ENCODE data around the gene PTPRD. TPM values are rescaled to one million over a fixed set of nuclear protein-coding genes. Genes with fewer than 3 reads are reported as not detected.

The PTPRD gene
- total RNA-seq, 1 experiment from 2014 or later = 0.02 TPM

- BruUV-seq (replicated peaks) = no TSS peak
- peaks cover 6 to 12% of the 10 kb centered on the region in 2 experiments; a peak in 2 of 4 replicates for H3K9me3 ChIP-seq (ENCODE audit: control insufficient read depth in 1 of 2, insufficient read depth in 1 of 2, low read depth in 1 of 2, low read length in 2 of 2)
- no peaks in the 10 kb centered on the region for H3K9me2 ChIP-seq (ENCODE audit: insufficient read depth)
- H3K27ac ChIP-seq (ENCODE audit: low read depth, low read length) = no peak overlapping the region
- no peaks in the 10 kb centered on the region for H3K27me3 ChIP-seq (ENCODE audit: insufficient read depth, low read length)
- H3K4me3 ChIP-seq (replicated peaks in 1 of 2; ENCODE audit: low read depth in 1 of 2, low read length in 2 of 2) = no peak overlapping the region
- H3K79me2 ChIP-seq (ENCODE audit: insufficient read depth, low read length) = no peaks in the 10 kb centered on the region
- no peak for DNase-seq (ENCODE audit: low read depth, low spot score)
- no peak for TF ChIP-seq ZFX (IDR thresholded peaks at IDR 0.05)
- no peak for TF ChIP-seq JUND (IDR thresholded peaks at IDR 0.05)
- no peak for TF ChIP-seq YY1 (IDR thresholded peaks at IDR 0.05; ENCODE audit: extremely low read depth, insufficient replicate concordance, low read depth, low read length)
- TF ChIP-seq EZH2phosphoT487 (IDR thresholded peaks at IDR 0.05; ENCODE audit: borderline replicate concordance) = no peak
- TF ChIP-seq ELF1 (IDR thresholded peaks at IDR 0.05; ENCODE audit: borderline replicate concordance, low read depth) = no peak
- TF ChIP-seq REST (IDR thresholded peaks at IDR 0.05; ENCODE audit: low read depth) = no peak
- TF ChIP-seq POLR2AphosphoS5 (IDR thresholded peaks at IDR 0.05; ENCODE audit: low read depth, low read length) = no peak
- TF ChIP-seq ZBTB33 (IDR thresholded peaks at IDR 0.05; ENCODE audit: extremely low read depth, insufficient replicate concordance, low read length) = no peak
- TF ChIP-seq FOSL1 (IDR thresholded peaks at IDR 0.05; ENCODE audit: low read depth) = no peak
- TF ChIP-seq SP1 (IDR thresholded peaks at IDR 0.05; ENCODE audit: low read depth) = no peak
- no peak for TF ChIP-seq TCF7L2 (IDR thresholded peaks at IDR 0.05; ENCODE audit: borderline replicate concordance, extremely low read depth, insufficient read depth, insufficient read length)
- TF ChIP-seq SRF (IDR thresholded peaks at IDR 0.05; ENCODE audit: low read depth) = no peak
- no peak for TF ChIP-seq SIN3A (IDR thresholded peaks at IDR 0.05; ENCODE audit: low read depth)
- no peak for TF ChIP-seq RAD21 (IDR thresholded peaks at IDR 0.05; ENCODE audit: low read depth)
- TF ChIP-seq MAX (IDR thresholded peaks at IDR 0.05) = no peak
- no peak for TF ChIP-seq EZH2 (IDR thresholded peaks at IDR 0.05)
- no peak for TF ChIP-seq CEBPB (IDR thresholded peaks at IDR 0.05; ENCODE audit: low read depth)
- TF ChIP-seq CTCF (IDR thresholded peaks at IDR 0.05 in 2 of 3, conservative IDR thresholded peaks at IDR 0.05 in 1 of 3; ENCODE audit: borderline replicate concordance in 1 of 3, insufficient read depth in 1 of 3, low read depth in 2 of 3, low read length in 2 of 3) = no peak
- ChIA-PET POLR2A (no interaction called here), RAD21 (ENCODE audit: low non-redundant PET in 1 of 2, low total read pairs in 2 of 2, uncharacterized antibody in 2 of 2, unreplicated experiment in 2 of 2) (no interaction called here), CTCF (no interaction called here)
- H3K4me1 ChIP-seq (ENCODE audit: control insufficient read depth in 1 of 2, insufficient read depth in 2 of 2, low read length in 2 of 2) = no peaks in the 10 kb centered on the region
- no peak overlapping the region for H3K9ac ChIP-seq (ENCODE audit: low read length)
- H4K20me1 ChIP-seq (ENCODE audit: insufficient read depth) = no peaks in the 10 kb centered on the region
- H2AFZ ChIP-seq (ENCODE audit: low read depth, low read length, poor library complexity, severe bottlenecking) = no peak overlapping the region
- intact Hi-C loops (cut with micrococcal nuclease) = no loop called here
- H3K36me3 ChIP-seq (ENCODE audit: control insufficient read depth in 1 of 2, insufficient read depth in 2 of 2, low read length in 2 of 2) = no peaks in the 10 kb centered on the region
- no peak for ATAC-seq
- no peak overlapping the region for H3K4me2 ChIP-seq (ENCODE audit: low read length)
Measured at GRCh38 chr9:9395539-9395938, 1217.3 kb downstream of the PTPRD start.
